A673 (cell line): Measurements from ENCODE around the gene PLVAP.

ENCODE experiments used
- EZH2 ChIP-seq: fragments of 200-600 bp; sonication (generic); IDR thresholded peaks from 2 replicates; pipeline ENCODE4 v1.6.1; 2017; ENCODE audit warnings: borderline replicate concordance, low read depth, mild to moderate bottlenecking, mixed read lengths, antibody characterized with exemption, low read length; ENCODE audit not compliant: poor library complexity, severe bottlenecking
- TF ChIP-seq, protein P1 (sequence below): fragments of 300-800, 200-600 bp; sonication (generic); conservative IDR thresholded peaks from 2 replicates; pipeline ENCODE4 v1.5.1; 2017; ENCODE audit warnings: low read depth, mild to moderate bottlenecking, antibody characterized with exemption, low read length, moderate library complexity, mixed read lengths

DNA sequence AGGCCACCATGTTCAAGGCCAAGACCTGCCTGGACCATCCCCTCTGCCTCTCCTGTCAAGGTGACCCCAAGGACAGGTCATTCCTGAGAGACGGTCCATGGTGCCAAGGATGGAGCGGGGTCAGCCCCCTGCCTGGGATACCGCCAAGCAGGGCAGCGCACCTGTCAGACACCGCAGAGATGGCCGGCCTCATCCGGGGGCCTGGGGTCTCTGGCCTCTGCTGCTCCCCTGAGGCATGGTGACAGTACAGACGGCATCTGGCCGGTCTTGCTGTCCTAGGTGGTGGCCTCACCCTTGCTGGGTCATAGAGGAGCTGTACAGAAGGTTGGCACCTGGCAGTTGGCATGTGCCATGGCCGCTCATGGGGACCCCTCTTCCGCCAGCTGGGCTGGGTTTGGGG lies 56.7 kb downstream of the PLVAP start:
- no peak for TF ChIP-seq EZH2
- TF ChIP-seq, protein P1, sequence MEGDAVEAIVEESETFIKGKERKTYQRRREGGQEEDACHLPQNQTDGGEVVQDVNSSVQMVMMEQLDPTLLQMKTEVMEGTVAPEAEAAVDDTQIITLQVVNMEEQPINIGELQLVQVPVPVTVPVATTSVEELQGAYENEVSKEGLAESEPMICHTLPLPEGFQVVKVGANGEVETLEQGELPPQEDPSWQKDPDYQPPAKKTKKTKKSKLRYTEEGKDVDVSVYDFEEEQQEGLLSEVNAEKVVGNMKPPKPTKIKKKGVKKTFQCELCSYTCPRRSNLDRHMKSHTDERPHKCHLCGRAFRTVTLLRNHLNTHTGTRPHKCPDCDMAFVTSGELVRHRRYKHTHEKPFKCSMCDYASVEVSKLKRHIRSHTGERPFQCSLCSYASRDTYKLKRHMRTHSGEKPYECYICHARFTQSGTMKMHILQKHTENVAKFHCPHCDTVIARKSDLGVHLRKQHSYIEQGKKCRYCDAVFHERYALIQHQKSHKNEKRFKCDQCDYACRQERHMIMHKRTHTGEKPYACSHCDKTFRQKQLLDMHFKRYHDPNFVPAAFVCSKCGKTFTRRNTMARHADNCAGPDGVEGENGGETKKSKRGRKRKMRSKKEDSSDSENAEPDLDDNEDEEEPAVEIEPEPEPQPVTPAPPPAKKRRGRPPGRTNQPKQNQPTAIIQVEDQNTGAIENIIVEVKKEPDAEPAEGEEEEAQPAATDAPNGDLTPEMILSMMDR: no peak
